ENCODE data around the gene SF3A1. TPM values are rescaled to one million over a fixed set of nuclear protein-coding genes. Genes with fewer than 3 reads are reported as not detected.
A peak's percentile ranks its signal among the peaks of the same experiment; 100 is the strongest.
"Not testable (repeated sequence)": the region's sequence is repeated elsewhere in the genome, so short reads cannot be mapped to it uniquely, and the experiment has no call there.

Gene SF3A1
- 100 to 1,000 TPM; 220 to 233 TPM for total RNA-seq

- ATAC-seq (ENCODE audit: low read depth) (peak; percentile 94), DNase-seq (peak; percentile 93)
- H3K9me3 Mint-ChIP-seq, result no peaks in the 10 kb centered on the region
- H3K4me3 Mint-ChIP-seq, result peak within 1 kb of the TSS; percentile 94
- POLR2A ChIA-PET, result interaction anchor here (0.6 to 4.6 kb wide), 24 partner anchors 10 to 95 kb away, joined by 3 to 44 read pairs (median 4); partner anchors contain the start of genes CASTOR1, RNF215, SEC14L2 and TBC1D10A
- peaks cover 39% of the 10 kb centered on the region for H3K4me1 Mint-ChIP-seq
- H3K27me3 Mint-ChIP-seq, result no peaks in the 10 kb centered on the region
- H3K27ac Mint-ChIP-seq, result peak within 1 kb of the TSS; percentile 82
- H3K36me3 Mint-ChIP-seq, result peaks cover 20% of the 10 kb centered on the region
Measured at GRCh38 chr22:30356449-30357235, at the start of gene SF3A1, which contains the start of gene CCDC157. TSS of gene SF3A1 (minus strand) at chr22:30356894. CDS start at chr22:30356792, 102 bp downstream. TSS of gene CCDC157 (plus strand) at chr22:30357007. CDS start at chr22:30366001, 8,994 bp downstream.

GRCh38 chr22:30406400-30406799 lies 49.7 kb upstream of the SF3A1 start:
- H3K27ac Mint-ChIP-seq, result no peak overlapping the region
- no peak for DNase-seq
- ATAC-seq (ENCODE audit: low read depth), result no peak
- H3K36me3 Mint-ChIP-seq, result peaks cover 2% of the 10 kb centered on the region
- H3K27me3 Mint-ChIP-seq, result no peaks in the 10 kb centered on the region
- no peaks in the 10 kb centered on the region for H3K9me3 Mint-ChIP-seq
- no peak overlapping the region for H3K4me3 Mint-ChIP-seq
- POLR2A ChIA-PET, result interaction anchor here (1.0 to 1.2 kb wide), 2 partner anchors 8 to 10 kb away, joined by 3 read pairs; partner anchors contain the start of gene SEC14L2
- peaks cover 12% of the 10 kb centered on the region for H3K4me1 Mint-ChIP-seq

GRCh38 chr22:30405731-30406130 lies 49.0 kb upstream of the SF3A1 start:
- ATAC-seq (ENCODE audit: low read depth), result no peak
- no peak overlapping the region for H3K27ac Mint-ChIP-seq
- POLR2A ChIA-PET, result interaction anchor here (1.0 to 1.2 kb wide), 2 partner anchors 9 kb away, joined by 3 read pairs; partner anchors contain the start of gene SEC14L2
- DNase-seq, result no peak
- peaks cover 2% of the 10 kb centered on the region for H3K36me3 Mint-ChIP-seq
- H3K4me3 Mint-ChIP-seq, result no peak overlapping the region
- H3K4me1 Mint-ChIP-seq, result peaks cover 12% of the 10 kb centered on the region
- H3K27me3 Mint-ChIP-seq, result no peaks in the 10 kb centered on the region
- no peaks in the 10 kb centered on the region for H3K9me3 Mint-ChIP-seq

- ATAC-seq (ENCODE audit: low read depth), result no peak
- POLR2A ChIA-PET, result no interaction called here
- no peak for DNase-seq
- Mint-ChIP-seq H3K27ac (no peak overlapping the region), H3K4me3 (no peak overlapping the region), H3K4me1 (peaks cover 10% of the 10 kb centered on the region), H3K9me3 (no peaks in the 10 kb centered on the region), H3K27me3 (no peaks in the 10 kb centered on the region), H3K36me3 (peaks cover 2% of the 10 kb centered on the region)
Measured at GRCh38 chr22:30404307-30404706, 47.6 kb upstream of the SF3A1 start.

GRCh38 chr22:30402766-30403104 lies 46.0 kb upstream of the SF3A1 start:
- not testable (repeated sequence) for H3K4me3 Mint-ChIP-seq; H3K36me3 Mint-ChIP-seq; DNase-seq; ATAC-seq (ENCODE audit: low read depth); H3K27ac Mint-ChIP-seq; H3K9me3 Mint-ChIP-seq; H3K27me3 Mint-ChIP-seq
- H3K4me1 Mint-ChIP-seq, result peaks cover 20% of the 10 kb centered on the region
- POLR2A ChIA-PET, result interaction anchor here (1.9 kb wide), 1 partner anchor 20 kb away, joined by 10 read pairs; no protein-coding TSS in a partner anchor

- H3K27ac Mint-ChIP-seq, result no peak overlapping the region
- ATAC-seq (ENCODE audit: low read depth), result no peak
- POLR2A ChIA-PET, result interaction anchor here (0.8 to 1.9 kb wide), 3 partner anchors 9 to 21 kb away, joined by 3 to 10 read pairs (median 3); no protein-coding TSS in a partner anchor
Measured at GRCh38 chr22:30402028-30402765, 45.5 kb upstream of the SF3A1 start.

GRCh38 chr22:30401024-30401423 lies 44.3 kb upstream of the SF3A1 start:
- H3K4me3 Mint-ChIP-seq; H3K9me3 Mint-ChIP-seq; DNase-seq; H3K27ac Mint-ChIP-seq; ATAC-seq (ENCODE audit: low read depth); H3K36me3 Mint-ChIP-seq; H3K27me3 Mint-ChIP-seq; POLR2A ChIA-PET: not testable (repeated sequence)
- peaks cover 29% of the 10 kb centered on the region for H3K4me1 Mint-ChIP-seq

More at GRCh38 chr22:30402028-30402765, 45.5 kb upstream of the SF3A1 start:
- H3K4me3 Mint-ChIP-seq, result no peak overlapping the region
- no peaks in the 10 kb centered on the region for H3K36me3 Mint-ChIP-seq
- DNase-seq, result no peak
- H3K4me1 Mint-ChIP-seq, result peaks cover 23% of the 10 kb centered on the region
- H3K9me3 Mint-ChIP-seq, result no peaks in the 10 kb centered on the region
- no peaks in the 10 kb centered on the region for H3K27me3 Mint-ChIP-seq

- H3K4me3 Mint-ChIP-seq, result no peak overlapping the region
- H3K27ac Mint-ChIP-seq, result no peak overlapping the region
- DNase-seq (no peak), ATAC-seq (ENCODE audit: low read depth) (no peak)
- POLR2A ChIA-PET, result no interaction called here
- H3K36me3 Mint-ChIP-seq, result no peaks in the 10 kb centered on the region
- H3K4me1 Mint-ChIP-seq, result peaks cover 31% of the 10 kb centered on the region
- no peaks in the 10 kb centered on the region for H3K9me3 Mint-ChIP-seq
- no peaks in the 10 kb centered on the region for H3K27me3 Mint-ChIP-seq
Measured at GRCh38 chr22:30400159-30400558, 43.5 kb upstream of the SF3A1 start.

GRCh38 chr22:30399718-30400117 lies 43.0 kb upstream of the SF3A1 start:
- Mint-ChIP-seq H3K27me3 (no peaks in the 10 kb centered on the region), H3K4me3 (no peak overlapping the region), H3K36me3 (no peaks in the 10 kb centered on the region), H3K9me3 (no peaks in the 10 kb centered on the region), H3K27ac (no peak overlapping the region), H3K4me1 (peaks cover 30% of the 10 kb centered on the region)
- POLR2A ChIA-PET, result interaction anchor here (10.1 kb wide), 1 partner anchor 24 kb away, joined by 156 read pairs; the partner anchor contains the start of gene MTFP1
- ATAC-seq (ENCODE audit: low read depth) (no peak), DNase-seq (no peak)

- DNase-seq (no peak), ATAC-seq (ENCODE audit: low read depth) (no peak)
- H3K27ac Mint-ChIP-seq, result peak overlapping the region; percentile 8
- H3K27me3 Mint-ChIP-seq, result no peaks in the 10 kb centered on the region
- no peaks in the 10 kb centered on the region for H3K36me3 Mint-ChIP-seq
- POLR2A ChIA-PET, result interaction anchor here (1.0 to 10.1 kb wide), 2 partner anchors 16 to 25 kb away, joined by 3 to 156 read pairs; partner anchors contain the start of gene MTFP1
- H3K9me3 Mint-ChIP-seq, result no peaks in the 10 kb centered on the region
- peaks cover 28% of the 10 kb centered on the region for H3K4me1 Mint-ChIP-seq
- H3K4me3 Mint-ChIP-seq, result peak overlapping the region; percentile 78
Measured at GRCh38 chr22:30398685-30399680, 42.3 kb upstream of the SF3A1 start.

- peaks cover 34% of the 10 kb centered on the region for H3K4me1 Mint-ChIP-seq
- H3K27ac Mint-ChIP-seq, result peak overlapping the region; percentile 19
- DNase-seq, result no peak
- no peak for ATAC-seq (ENCODE audit: low read depth)
- no peaks in the 10 kb centered on the region for H3K9me3 Mint-ChIP-seq
- POLR2A ChIA-PET, result interaction anchor here (1.0 to 10.1 kb wide), 6 partner anchors 13 to 41 kb away, joined by 3 to 156 read pairs (median 4); partner anchors contain the start of genes CCDC157, MTFP1 and SF3A1
- H3K27me3 Mint-ChIP-seq, result no peaks in the 10 kb centered on the region
- no peaks in the 10 kb centered on the region for H3K36me3 Mint-ChIP-seq
- H3K4me3 Mint-ChIP-seq, result peak overlapping the region; percentile 78
Measured at GRCh38 chr22:30397656-30398635, 41.3 kb upstream of the SF3A1 start.
